GM19463 (cell line): ENCODE measurements around the gene AGAP3.

Experiments
- ATAC-seq: cut with Tn5 transposase; IDR thresholded peaks from one replicate; pipeline ENCODE4 v1.9.1; 2021; ENCODE audit warnings: mild to moderate bottlenecking, moderate library complexity; ENCODE audit not compliant: unreplicated experiment

Gene AGAP3

DNA sequence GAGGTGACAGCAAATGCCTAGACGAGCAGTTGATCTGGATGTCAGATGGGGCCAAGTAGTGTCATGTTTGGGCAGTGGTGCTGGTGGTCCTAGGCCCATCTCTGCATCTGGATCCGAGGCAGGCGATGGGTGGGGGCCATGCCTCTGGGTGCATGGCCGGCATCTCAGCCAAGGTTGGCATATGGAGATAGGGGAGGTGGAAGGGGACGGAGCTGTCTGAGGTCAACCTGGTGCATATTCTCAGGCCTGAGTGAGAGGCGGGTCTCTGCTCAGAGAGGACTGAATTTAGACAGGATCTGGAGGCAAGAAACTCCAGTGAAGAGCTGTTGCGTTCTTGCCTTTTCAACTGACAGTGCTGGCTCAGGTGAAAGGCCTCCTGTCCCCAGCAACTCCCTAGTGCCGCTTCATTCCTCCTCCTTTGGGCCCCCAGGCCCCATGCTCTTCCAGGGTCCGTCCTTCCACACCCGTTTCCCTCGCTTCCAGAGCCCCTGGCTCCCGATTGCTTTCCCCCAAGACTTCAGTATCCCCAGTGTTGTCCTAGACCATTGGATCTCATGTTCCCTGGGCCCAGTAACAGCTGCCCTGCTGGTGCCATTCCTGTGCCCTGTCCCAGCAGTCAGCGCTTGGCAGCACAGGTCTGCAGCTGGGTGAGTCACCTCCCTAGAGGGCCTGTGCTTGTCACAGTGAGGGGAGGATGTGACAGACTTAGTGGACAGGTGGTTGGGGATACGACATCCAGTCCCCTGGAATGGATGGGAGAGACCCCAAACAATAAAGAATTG lies 48.7 kb downstream of the AGAP3 start:
- ATAC-seq = no peak

DNA sequence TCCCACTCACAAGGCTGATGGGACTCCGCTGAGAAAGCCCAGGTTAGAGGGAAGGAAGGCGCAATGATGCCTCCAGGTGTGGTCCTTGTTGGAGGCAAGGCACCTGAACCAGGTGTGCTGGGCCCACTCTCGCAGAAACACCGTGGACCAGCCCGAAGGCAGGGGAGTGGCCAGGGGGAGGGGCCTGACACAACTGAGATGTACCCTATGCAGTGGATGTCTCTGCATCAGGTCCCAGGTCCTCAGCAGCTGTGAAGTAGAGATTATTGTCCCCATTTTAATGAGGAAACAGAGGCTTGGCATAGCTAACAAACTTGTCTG lies 49.2 kb downstream of the AGAP3 start:
- ATAC-seq = no peak

DNA sequence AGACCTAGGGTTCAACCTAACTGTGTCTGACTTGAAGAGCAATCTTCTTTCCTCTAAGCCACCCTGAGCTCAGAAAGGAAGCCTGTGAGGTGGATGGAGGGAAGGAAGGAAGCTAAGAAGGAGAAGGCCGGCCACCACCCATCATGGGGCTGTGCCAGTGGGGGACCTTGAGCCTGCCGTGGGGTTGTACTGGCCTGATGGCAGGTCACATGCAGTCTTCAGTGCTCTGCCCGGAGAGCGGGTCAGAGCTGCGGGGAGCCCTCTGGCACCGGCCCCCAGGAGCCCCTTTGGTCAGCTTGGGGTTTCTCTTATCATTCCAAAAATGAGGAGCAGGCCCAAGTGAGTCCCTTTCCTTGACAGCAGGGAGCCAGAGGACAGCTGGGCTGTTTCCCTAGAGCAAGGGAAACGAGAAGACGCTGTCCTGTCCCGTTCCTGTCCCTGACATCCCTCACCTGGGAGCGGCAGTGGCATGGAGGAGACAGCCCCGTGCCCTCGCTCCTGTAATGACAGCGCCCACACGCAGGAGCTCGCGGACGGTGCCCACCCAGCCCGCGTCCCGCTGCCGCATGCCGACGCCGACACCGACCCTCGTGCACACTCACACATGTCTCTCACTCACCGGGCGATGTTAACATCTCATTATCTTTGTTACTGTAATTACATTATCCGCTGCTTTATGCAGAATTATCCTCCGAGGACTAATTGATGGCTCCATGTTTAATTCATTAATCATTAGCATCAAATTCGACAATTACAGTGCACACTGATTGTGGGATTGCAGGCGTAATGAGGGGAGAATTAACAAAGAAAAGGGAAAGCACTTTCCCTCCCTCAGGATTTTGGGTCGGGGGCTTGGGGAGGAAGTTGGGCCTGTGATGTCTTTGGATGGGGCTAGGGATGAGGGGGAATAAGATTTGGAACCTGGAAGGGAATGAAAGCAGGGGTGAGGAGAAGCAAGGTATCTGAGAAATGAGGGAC lies 49.9 kb downstream of the AGAP3 start:
- no peak for ATAC-seq

DNA sequence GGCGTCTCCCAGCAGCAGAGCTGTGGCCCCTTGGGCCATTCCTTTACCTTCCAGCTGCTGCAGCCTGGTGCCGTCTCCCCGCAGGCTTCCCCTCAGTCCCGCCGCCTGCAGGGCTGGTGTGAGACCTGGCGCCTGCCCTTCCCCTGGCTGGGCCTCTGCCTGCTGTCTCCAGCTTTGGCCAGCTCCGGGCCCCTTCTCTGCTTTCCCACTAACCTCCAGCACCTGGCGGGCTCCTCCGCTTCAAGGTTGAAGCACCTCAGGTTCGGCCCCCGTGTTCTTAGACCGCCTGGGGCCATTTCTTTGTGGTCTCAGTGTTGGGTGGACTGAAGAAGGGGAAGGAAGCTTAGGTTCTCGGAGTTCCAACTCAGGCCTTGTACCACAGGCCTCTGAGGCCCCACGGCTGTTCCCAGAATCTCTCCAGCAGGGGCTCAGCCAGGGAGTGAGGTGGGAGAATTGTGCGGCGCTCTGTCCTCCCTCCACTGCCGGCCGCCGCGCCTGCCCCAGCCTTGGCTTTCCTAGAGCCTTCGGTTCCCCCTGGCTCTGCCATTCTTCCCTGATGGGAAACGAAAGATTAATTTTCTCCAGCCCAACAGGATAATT lies 50.9 kb downstream of the AGAP3 start:
- no peak for ATAC-seq

DNA sequence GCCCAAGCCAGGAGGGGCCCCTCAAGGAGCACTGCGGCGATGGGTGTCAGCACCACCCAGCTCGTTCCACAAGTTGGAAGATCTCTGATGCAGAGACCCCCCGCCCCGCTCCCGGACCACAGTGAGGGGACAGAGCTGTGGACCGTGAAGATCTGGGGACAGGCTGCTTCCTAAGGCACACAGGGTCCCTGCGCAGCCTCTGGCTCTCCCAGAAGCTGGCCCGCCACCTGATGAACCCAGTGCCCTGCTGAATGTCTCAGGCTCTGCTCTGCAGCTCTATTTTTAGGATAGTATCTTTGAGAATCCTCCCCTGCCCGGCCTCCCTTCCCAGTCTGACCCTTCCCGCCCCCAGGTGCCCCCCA lies 51.5 kb downstream of the AGAP3 start:
- no peak for ATAC-seq

DNA sequence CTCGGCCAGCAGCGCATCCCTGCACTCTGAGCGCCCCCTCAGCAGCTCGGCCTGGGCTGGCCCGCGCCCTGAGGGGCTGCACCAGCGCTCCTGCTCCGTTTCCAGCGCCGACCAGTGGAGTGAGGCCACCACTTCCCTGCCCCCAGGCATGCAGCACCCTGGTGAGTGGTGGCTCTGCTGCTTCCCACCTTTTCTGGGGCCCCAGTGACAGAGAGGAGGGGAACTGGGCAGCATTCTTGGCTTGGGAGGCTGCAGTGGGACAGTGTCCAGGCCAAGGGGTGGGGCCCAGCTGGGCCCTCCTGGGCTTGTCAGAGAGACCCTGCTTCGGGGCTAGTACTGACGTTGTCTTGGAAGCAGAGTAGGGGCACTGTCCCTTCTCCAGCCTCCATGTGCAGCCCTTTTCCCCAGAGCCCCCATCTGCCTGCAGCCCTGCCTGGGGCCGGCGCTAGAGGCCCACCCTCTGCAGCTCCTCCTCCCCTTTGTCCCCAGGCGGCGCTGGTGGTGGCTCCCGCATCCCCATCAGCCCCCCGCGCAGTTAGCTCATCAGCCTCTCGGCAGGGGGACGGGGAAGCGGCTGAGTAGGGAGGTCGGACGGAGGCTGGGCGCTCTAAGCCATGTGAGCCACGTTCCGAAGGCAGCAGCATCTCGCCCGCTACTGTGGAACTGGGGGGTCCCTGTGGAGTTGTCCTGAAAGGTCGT lies 52.0 kb downstream of the AGAP3 start:
- ATAC-seq = no peak

DNA sequence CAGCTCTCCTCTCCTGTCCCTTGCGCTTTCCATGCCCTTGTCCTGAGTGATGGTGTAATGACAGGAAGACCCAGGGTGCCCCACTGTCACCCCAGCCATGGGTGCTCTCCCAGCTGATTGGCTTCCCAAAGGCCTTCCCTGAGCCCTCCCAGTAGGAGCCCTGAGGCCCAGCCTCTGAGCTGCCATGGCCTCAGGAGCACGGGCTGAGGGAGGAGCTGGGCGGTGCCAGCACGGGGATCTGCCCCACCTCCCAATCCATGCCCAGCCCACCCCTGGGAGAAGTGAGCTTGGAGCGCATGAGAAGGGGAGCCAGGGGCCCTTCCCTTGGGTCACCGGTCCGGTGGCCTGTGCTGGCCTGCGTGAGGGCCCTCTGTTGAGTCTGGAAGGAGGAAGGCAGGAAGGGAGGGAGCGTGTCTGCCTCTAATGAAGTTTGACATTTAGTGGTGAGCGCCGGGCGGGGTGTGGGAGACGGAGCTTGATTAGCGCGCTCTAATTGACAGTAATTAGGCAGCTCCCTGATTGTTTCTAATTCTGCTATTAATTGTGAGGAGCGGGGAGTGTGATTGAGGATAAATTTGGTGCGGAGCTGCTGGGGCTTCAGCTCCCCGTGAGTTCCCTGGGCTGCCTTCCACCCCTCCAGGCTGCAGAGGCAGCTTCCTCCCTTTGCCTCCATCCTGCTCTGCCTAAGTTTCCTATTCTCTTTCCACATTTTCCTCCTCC lies 53.0 kb downstream of the AGAP3 start:
- ATAC-seq = no peak

DNA sequence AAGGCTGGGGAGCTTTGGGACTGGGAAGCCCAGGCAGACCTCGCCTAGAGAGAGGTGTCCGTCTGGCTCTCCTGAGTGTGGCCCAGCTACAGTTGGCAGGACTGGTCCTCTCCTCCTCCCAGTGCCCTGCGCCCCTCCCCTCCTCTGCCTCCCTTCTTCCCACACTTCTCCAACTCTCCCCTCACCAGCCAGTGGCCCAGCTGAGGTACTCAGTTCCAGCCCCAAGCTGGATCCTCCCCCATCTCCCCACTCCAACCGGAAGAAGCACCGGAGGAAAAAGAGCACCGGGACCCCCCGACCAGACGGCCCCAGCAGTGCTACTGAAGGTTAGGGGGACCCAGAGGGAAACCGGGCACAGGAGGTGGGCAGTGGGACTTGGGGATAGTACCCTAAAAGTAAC lies 53.5 kb downstream of the AGAP3 start:
- no peak for ATAC-seq

DNA sequence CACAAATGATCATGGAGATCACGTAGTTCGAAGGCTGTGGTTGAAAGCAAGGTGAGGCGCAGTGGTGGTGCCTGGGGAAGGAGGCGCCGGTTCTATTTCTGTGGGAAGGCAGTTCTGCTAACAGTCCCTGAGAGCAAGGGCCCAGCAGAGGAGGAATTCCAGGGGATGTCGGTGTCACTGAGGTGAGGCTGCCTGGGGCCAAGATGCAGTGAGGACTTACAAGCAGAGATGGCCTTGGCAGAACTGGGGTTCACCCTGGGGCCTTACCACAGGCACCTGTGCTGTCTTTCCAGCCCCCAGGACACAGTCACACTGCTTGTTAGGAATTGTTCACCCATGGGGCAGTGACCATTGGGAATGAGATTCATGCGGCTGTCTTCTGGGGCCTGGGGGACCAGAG lies 54.6 kb downstream of the AGAP3 start:
- no peak for ATAC-seq

DNA sequence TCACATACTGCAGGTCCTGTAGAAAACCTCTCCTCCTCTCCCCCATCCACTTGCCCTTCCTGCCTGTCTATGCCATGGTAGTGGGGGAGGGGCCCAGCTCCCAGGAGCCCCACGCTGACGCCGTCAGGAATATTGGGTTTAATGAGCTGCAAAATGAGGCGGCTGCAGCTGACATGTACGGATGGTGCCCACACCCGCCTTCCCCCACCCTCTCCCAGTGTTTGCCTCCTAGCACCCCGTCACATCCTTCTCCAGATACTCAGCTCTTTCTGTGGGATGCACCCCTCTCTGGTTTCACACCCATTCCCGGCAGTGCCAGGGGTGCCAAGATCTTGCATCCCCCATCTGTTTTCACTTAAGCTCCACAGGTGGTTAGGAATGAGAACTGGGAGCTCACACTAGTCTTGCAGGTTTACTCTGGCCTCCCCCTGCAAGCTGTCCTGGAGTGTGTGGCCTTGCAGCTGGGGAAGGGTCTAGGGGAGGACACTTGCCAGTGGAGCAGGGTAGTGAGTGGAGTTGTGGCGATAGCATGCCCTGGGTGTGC lies 55.1 kb downstream of the AGAP3 start:
- no peak for ATAC-seq

DNA sequence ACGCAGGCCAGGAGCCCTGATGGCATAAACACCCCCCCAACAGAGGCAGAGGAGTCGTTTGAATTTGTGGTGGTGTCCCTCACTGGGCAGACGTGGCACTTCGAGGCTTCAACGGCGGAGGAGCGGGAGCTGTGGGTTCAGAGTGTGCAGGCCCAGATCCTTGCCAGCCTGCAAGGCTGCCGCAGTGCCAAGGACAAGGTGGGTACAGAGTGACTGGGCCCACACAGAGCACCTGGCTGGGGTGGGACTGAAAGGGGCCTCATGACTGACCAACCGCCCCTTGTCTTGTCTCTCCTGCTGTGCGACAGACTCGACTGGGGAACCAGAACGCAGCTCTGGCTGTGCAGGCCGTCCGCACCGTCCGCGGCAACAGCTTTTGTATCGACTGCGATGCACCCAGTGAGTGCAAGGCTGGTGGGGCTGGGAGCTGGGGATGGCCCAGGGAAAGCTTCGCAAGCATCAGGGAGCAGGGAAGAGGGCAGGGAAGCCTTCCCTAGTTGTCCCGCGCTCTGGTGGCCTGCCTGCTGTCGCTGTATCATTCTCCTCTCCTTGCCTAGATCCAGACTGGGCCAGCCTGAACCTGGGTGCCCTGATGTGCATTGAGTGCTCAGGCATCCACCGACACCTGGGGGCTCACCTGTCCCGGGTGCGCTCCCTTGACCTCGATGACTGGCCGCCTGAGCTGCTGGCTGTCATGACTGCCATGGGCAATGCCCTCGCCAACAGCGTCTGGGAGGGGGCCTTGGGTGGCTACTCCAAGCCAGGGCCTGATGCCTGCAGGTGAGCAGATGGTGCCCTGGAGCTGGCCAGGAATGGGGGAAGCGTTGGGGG lies 55.8 kb downstream of the AGAP3 start:
- no peak for ATAC-seq

DNA sequence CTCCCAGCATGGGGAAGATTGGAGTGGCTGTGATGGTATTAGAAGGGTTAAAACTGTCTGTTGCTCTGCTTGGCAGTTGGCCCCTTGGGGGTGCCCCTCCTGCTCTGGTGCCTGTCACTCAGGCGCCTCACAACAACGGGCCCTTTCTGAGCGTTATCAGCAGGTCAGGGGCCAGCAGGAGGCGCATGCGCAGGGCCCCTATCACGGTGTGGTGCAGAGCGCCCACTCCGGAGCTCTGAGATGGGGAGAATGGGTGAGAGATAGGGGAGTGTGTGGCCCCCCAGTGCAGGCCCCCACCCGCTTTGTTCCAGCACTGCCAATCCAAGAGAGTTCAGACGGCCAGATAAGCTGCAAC lies 56.4 kb downstream of the AGAP3 start:
- no peak for ATAC-seq

DNA sequence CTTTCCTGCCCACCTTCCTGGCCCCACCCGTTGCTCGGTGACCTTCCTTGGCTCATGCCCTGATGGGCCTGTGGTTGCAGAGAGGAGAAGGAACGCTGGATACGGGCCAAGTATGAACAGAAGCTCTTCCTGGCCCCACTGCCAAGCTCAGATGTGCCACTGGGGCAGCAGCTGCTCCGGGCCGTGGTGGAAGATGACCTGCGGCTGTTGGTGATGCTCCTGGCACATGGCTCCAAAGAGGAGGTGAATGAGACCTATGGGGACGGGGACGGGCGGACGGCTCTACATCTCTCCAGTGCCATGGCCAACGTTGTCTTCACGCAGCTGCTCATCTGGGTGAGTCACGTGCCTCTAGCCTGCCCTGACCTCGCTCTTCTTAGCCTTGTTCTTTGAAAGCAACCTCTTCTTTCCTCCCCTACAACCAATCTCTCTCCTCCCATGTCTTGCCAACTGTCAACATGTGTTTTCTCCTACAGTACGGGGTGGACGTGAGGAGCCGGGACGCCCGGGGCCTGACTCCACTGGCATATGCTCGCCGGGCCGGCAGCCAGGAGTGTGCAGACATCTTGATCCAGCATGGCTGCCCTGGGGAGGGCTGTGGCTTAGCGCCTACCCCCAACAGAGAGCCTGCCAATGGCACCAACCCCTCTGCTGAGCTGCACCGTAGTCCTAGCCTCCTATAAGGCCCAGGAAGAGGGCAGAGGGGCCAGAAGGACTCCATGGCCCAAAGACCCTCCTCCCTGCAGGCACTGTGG lies 57.2 kb downstream of the AGAP3 start:
- no peak for ATAC-seq

DNA sequence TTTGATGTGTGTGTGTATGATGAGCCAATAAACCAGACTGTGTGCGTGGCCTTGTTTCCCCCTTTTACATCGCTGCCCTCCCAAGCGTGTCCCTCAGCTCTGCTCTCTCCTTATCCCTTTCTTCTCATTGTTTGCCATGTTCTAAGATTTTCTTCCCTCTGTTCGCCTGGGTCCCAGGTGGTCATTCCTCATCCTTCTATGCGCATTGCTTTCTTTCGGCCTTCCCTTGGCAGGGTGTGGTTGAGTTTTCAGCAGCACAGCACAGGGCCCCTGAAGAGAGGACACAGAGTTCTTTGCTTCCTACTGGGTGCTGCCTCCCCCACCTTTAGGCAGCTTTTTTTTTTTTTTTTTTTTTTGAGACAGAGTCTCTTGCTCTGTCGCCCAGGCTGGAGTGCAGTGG lies 58.1 kb downstream of the AGAP3 start:
- no peak for ATAC-seq

DNA sequence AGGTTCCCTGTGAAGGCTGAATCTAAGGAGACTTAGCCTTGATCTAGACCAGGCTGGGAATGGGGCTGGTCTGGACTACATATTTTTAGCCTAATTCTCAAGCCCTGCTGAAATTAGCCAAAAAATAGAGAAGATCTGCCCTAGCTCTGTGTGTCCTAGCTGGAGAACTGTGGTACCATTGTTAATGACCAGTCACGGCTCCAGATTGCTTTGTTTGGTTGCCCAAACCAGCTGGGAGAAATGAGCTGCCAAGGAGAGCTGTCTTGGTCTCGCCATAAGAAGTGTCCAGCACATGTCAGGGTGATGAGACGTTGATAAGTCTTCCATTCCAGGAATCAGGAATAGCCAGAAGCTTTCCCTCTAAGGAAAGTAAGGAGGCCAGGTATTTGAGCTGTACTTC lies 60.5 kb downstream of the AGAP3 start:
- no peak for ATAC-seq

DNA sequence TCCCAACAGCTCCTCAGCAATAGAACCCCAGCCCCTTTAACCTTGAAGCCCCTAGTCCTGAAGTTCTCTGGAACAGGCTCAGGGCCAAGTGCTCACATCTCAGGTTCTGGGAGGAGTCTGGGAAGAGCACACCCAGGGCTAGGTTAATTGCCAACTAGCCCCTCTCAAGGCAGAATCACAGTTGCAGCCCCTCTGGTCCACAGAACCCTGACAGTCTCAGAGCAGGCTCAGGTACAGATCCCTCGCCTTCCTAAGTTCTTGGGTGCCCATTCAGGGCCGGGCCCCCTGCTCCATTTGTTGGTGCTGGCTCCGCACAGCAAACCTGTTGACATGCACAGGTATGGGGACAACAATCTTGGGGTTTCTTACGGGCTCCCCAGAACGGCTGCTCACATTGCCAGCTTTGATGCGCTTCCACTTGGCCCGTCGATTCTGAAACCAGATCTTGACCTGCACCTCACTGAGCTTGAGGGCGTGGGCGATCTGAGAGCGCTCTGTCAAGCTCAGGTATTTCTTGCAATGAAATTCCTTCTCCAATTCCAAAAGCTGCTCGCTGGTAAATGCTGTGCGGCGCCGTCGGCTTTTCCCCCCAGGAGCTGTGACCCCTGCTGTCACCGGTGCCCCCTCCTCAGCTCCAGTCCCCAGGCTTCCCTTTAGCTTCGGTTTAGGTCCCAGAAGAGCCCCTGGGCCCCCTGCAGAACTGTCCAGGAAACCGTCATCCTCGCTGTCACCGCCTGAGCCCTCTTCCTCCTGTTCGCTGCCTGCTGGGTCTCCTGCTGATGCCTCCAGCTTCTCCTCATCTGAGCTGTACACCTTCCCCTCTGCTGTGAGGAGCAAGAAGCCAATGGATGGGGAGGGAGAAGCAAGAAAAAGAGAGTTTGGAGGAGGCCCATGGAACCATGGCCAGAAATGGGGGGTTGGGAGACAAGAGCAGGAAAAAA lies 62.3 kb downstream of the AGAP3 start:
- no peak for ATAC-seq

DNA sequence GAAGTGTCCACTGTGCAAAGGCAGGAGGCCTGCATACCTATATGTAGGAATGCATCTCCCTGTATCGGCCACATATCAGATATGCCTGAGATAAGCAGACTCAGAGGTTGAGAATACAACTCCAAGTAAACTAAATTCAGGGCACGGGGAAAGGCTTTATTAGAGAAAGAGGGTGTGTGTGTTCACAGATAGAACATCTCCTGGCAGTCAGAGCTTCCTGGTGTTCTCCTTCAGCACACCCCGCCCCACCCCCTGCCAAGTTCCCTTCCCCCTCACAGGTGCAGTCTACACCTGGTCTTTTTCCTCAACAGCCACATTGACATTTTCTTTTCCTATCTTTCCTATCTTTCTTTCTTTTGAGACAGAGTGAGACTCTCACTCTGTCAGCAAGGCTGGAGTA lies 64.1 kb downstream of the AGAP3 start:
- no peak for ATAC-seq
